H9 (cell line): Measurements from ENCODE around the gene MAP2. TPM values are rescaled to one million over a fixed set of nuclear protein-coding genes. Genes with fewer than 3 reads are reported as not detected.

ENCODE experiments used
- DNase-seq: peaks from one replicate; pipeline ENCODE4 v3.0.0-alpha.2; 2017
- H2AFZ ChIP-seq: one replicate; pipeline ENCODE4 v1.6.1; 2013; ENCODE audit warnings: mild to moderate bottlenecking, low read length, control low read depth, moderate library complexity
- H2AK5ac ChIP-seq: 2 replicates; pipeline ENCODE4 v1.6.1; 2013; ENCODE audit warnings: low read length, control low read depth, mixed read lengths; ENCODE audit not compliant: insufficient read length
- H2BK120ac ChIP-seq: one replicate; pipeline ENCODE4 v1.6.1; 2013; ENCODE audit warnings: low read depth, mild to moderate bottlenecking, low read length, control low read depth, inconsistent platforms; ENCODE audit not compliant: poor library complexity, severe bottlenecking
- H2BK12ac ChIP-seq: 2 replicates; pipeline ENCODE4 v1.6.1; 2013; ENCODE audit warnings: low read length, control low read depth, mixed read lengths, low read depth; ENCODE audit not compliant: insufficient read length
- H2BK15ac ChIP-seq: 2 replicates; pipeline ENCODE4 v1.6.1; 2013; ENCODE audit warnings: low read depth, low read length, control low read depth
- H2BK20ac ChIP-seq: one replicate; pipeline ENCODE4 v1.6.1; 2013; ENCODE audit warnings: low read depth, mild to moderate bottlenecking, low read length, control low read depth, inconsistent platforms; ENCODE audit not compliant: poor library complexity, severe bottlenecking
- H2BK5ac ChIP-seq: 2 replicates; pipeline ENCODE4 v1.6.1; 2013; ENCODE audit warnings: low read length, control low read depth, mixed read lengths; ENCODE audit not compliant: insufficient read length
- H3K14ac ChIP-seq: 2 replicates; pipeline ENCODE4 v1.6.1; 2013; ENCODE audit warnings: low read length, control low read depth; ENCODE audit not compliant: insufficient read depth
- H3K18ac ChIP-seq: 2 replicates; pipeline ENCODE4 v1.6.1; 2013; ENCODE audit warnings: low read depth, mild to moderate bottlenecking, mixed read lengths, low read length, control low read depth; ENCODE audit not compliant: insufficient read length
- H3K23ac ChIP-seq: 2 replicates; pipeline ENCODE4 v1.6.1; 2013; ENCODE audit warnings: low read length, control low read depth, mixed read lengths, low read depth; ENCODE audit not compliant: insufficient read length
- H3K23me2 ChIP-seq: 2 replicates; pipeline ENCODE4 v1.6.1; 2013; ENCODE audit warnings: low read depth, mild to moderate bottlenecking, mixed read lengths, low read length, control low read depth; ENCODE audit not compliant: insufficient read length, poor library complexity, severe bottlenecking
- H3K27ac ChIP-seq: 2 replicates; pipeline ENCODE4 v1.5.1; 2013; ENCODE audit warnings: low read length, control low read depth, mixed read lengths, low read depth; ENCODE audit not compliant: insufficient read length
- H3K27me3 ChIP-seq: 2 replicates; pipeline ENCODE4 v1.6.1; 2013; ENCODE audit warnings: low read length, control low read depth, inconsistent platforms; ENCODE audit not compliant: insufficient read depth
- H3K4ac ChIP-seq: 2 replicates; pipeline ENCODE4 v1.6.1; 2013; ENCODE audit warnings: low read depth, mild to moderate bottlenecking, control low read depth, inconsistent platforms, low read length, moderate library complexity
- H3K4me1 ChIP-seq: 2 replicates; pipeline ENCODE4 v1.6.1; 2013; ENCODE audit warnings: low read length, control low read depth, inconsistent platforms; ENCODE audit not compliant: insufficient read depth
- H3K4me2 ChIP-seq: 2 replicates; pipeline ENCODE4 v1.6.1; 2013; ENCODE audit warnings: low read length, control low read depth, mixed read lengths; ENCODE audit not compliant: insufficient read length, insufficient read depth
- H3K56ac ChIP-seq: 2 replicates; pipeline ENCODE4 v1.6.1; 2013; ENCODE audit warnings: low read depth, mild to moderate bottlenecking, mixed read lengths, low read length, control low read depth; ENCODE audit not compliant: insufficient read length
- H3K79me1 ChIP-seq: 2 replicates; pipeline ENCODE4 v1.6.1; 2013; ENCODE audit warnings: low read depth, mild to moderate bottlenecking, moderate library complexity, low read length, control low read depth, inconsistent platforms; ENCODE audit not compliant: insufficient read depth, poor library complexity, severe bottlenecking
- H3K79me2 ChIP-seq: 2 replicates; pipeline ENCODE4 v1.6.1; 2013; ENCODE audit warnings: low read length, control low read depth, inconsistent platforms; ENCODE audit not compliant: insufficient read depth
- H3K9ac ChIP-seq: 2 replicates; pipeline ENCODE4 v1.6.1; 2013; ENCODE audit warnings: low read length, control low read depth, mixed read lengths; ENCODE audit not compliant: insufficient read length; ENCODE audit errors: extremely low read depth
- H3K9me3 ChIP-seq: one replicate; pipeline ENCODE4 v1.6.1; 2013; ENCODE audit warnings: low read depth, low read length, inconsistent platforms; ENCODE audit not compliant: control insufficient read depth
- H3T11ph ChIP-seq: one replicate; pipeline ENCODE4 v1.6.1; 2013; ENCODE audit warnings: mild to moderate bottlenecking, low read length, control low read depth, inconsistent platforms
- H4K20me1 ChIP-seq: one replicate; pipeline ENCODE4 v1.6.1; 2013; ENCODE audit not compliant: control insufficient read depth, insufficient read length, insufficient read depth
- H4K5ac ChIP-seq: 2 replicates; pipeline ENCODE4 v1.6.1; 2013; ENCODE audit warnings: low read depth, mild to moderate bottlenecking, mixed read lengths, low read length, control low read depth; ENCODE audit not compliant: insufficient read length
- H4K8ac ChIP-seq: replicated peaks from 2 replicates; pipeline ENCODE4 v1.6.1; 2013; ENCODE audit warnings: low read length, control low read depth, mixed read lengths, low read depth; ENCODE audit not compliant: insufficient read length
- H4K91ac ChIP-seq: 2 replicates; pipeline ENCODE4 v1.6.1; 2013; ENCODE audit warnings: low read depth, mild to moderate bottlenecking, moderate library complexity, mixed read lengths, low read length, control low read depth; ENCODE audit not compliant: insufficient read length
- H3K27ac Mint-ChIP-seq, 3 experiments: 2 replicates in 2 of 3; 3 replicates in 1 of 3; pipeline ENCODE4 v1.8.0; 2020 to 2021; ENCODE audit warnings: mixed read lengths in 3 of 3, mild to moderate bottlenecking in 1 of 3, moderate library complexity in 1 of 3
- H3K27me3 Mint-ChIP-seq: 2 replicates; pipeline ENCODE4 v1.8.0; 2021; ENCODE audit warnings: low read depth, mild to moderate bottlenecking, moderate library complexity, mixed read lengths
- H3K36me3 Mint-ChIP-seq, 3 experiments: 2 replicates in 2 of 3; 3 replicates in 1 of 3; pipeline ENCODE4 v1.8.0; 2020 to 2021; ENCODE audit warnings: low read depth in 3 of 3, mixed read lengths in 3 of 3; ENCODE audit not compliant: insufficient read depth in 1 of 3
- H3K4me1 Mint-ChIP-seq, 2 experiments: 2 replicates each; pipeline ENCODE4 v1.8.0; 2020; ENCODE audit warnings: mixed read lengths in 2 of 2
- H3K4me3 Mint-ChIP-seq, 2 experiments: 2 replicates in 1 of 2; 3 replicates in 1 of 2; pipeline ENCODE4 v1.8.0; 2020 to 2021; ENCODE audit warnings: mild to moderate bottlenecking in 2 of 2, mixed read lengths in 2 of 2, moderate library complexity in 1 of 2
- H3K9me3 Mint-ChIP-seq, 2 experiments: 2 replicates in 1 of 2; 3 replicates in 1 of 2; pipeline ENCODE4 v1.8.0; 2020; ENCODE audit warnings: mild to moderate bottlenecking in 2 of 2, mixed read lengths in 2 of 2, moderate library complexity in 1 of 2
- total RNA-seq: library from RNA; stranded (reverse); gene quantifications from 2 replicates; pipeline ENCODE4 v1.2.1, GENCODE V29; 2021
- TF ChIP-seq, protein P1 (sequence below): fragments of 200-600 bp; sonication (generic); conservative IDR thresholded peaks from 3 replicates; pipeline ENCODE4 v1.8.0; 2021; ENCODE audit warnings: antibody characterized with exemption, mild to moderate bottlenecking

MAP2 gene
- total RNA-seq, 1 experiment from 2014 or later: 0.87 TPM

- H3K27ac ChIP-seq: no peak overlapping the region
Observed at GRCh38 chr2:209395652-209396051, 28.2 kb upstream of the MAP2 start.

More at GRCh38 chr2:209395652-209396051, 28.2 kb upstream of the MAP2 start:
- no peak overlapping the region for H3K23ac ChIP-seq
- H4K8ac ChIP-seq: no peak overlapping the region
- H2AFZ ChIP-seq: no peak overlapping the region
- no peak overlapping the region for H3K56ac ChIP-seq
- no peak overlapping the region for H3K4me3 Mint-ChIP-seq
- H3K27me3 ChIP-seq: no peaks in the 10 kb centered on the region
- no peak overlapping the region for H2BK15ac ChIP-seq
- no peak overlapping the region for H2AK5ac ChIP-seq
- no peaks in the 10 kb centered on the region for H3K36me3 Mint-ChIP-seq
- no peak overlapping the region for H2BK12ac ChIP-seq
- H2BK5ac ChIP-seq: no peak overlapping the region
- H3K4me1 ChIP-seq: no peaks in the 10 kb centered on the region
- H2BK120ac ChIP-seq: no peak overlapping the region
- H3K23me2 ChIP-seq: no peaks in the 10 kb centered on the region
- peaks cover 6% of the 10 kb centered on the region for H3K27me3 Mint-ChIP-seq
- no peaks in the 10 kb centered on the region for H3K79me2 ChIP-seq
- no peak overlapping the region for H3K9ac ChIP-seq
- no peaks in the 10 kb centered on the region for H3K79me1 ChIP-seq
- no peak overlapping the region for H3K27ac Mint-ChIP-seq
- no peak overlapping the region for H3K18ac ChIP-seq
- no peak for DNase-seq
- H3K9me3 ChIP-seq: no peaks in the 10 kb centered on the region
- no peak overlapping the region for H3K4me2 ChIP-seq
- no peaks in the 10 kb centered on the region for H3K4me1 Mint-ChIP-seq
- no peaks in the 10 kb centered on the region for H4K20me1 ChIP-seq
- H3K4ac ChIP-seq: no peak overlapping the region
- no peak overlapping the region for H4K91ac ChIP-seq
- TF ChIP-seq, protein P1, sequence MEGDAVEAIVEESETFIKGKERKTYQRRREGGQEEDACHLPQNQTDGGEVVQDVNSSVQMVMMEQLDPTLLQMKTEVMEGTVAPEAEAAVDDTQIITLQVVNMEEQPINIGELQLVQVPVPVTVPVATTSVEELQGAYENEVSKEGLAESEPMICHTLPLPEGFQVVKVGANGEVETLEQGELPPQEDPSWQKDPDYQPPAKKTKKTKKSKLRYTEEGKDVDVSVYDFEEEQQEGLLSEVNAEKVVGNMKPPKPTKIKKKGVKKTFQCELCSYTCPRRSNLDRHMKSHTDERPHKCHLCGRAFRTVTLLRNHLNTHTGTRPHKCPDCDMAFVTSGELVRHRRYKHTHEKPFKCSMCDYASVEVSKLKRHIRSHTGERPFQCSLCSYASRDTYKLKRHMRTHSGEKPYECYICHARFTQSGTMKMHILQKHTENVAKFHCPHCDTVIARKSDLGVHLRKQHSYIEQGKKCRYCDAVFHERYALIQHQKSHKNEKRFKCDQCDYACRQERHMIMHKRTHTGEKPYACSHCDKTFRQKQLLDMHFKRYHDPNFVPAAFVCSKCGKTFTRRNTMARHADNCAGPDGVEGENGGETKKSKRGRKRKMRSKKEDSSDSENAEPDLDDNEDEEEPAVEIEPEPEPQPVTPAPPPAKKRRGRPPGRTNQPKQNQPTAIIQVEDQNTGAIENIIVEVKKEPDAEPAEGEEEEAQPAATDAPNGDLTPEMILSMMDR: no peak
- H2BK20ac ChIP-seq: no peak overlapping the region
- H3T11ph ChIP-seq: no peak overlapping the region
- no peaks in the 10 kb centered on the region for H3K9me3 Mint-ChIP-seq
- H4K5ac ChIP-seq: no peak overlapping the region
- no peak overlapping the region for H3K14ac ChIP-seq
